ENCODE measurements around the gene KCNG1.

GRCh38 chr20:50981714-50982048, 41.2 kb downstream of the KCNG1 start:
- TF ChIP-seq TCF7L2 (IDR thresholded peaks at IDR 0.05; ENCODE audit: borderline replicate concordance, low read depth, low read length) (no peak), ZNF76 (tag by site-specific recombination; IDR thresholded peaks at IDR 0.05; ENCODE audit: borderline replicate concordance, low read depth) (no peak), ZNF121 (tag by site-specific recombination; IDR thresholded peaks at IDR 0.05) (no peak), MYNN (tag by site-specific recombination; IDR thresholded peaks at IDR 0.05; ENCODE audit: borderline replicate concordance) (no peak), CTCF (tag by site-specific recombination; IDR thresholded peaks at IDR 0.05) (no peak), ZNF561 (tag by site-specific recombination; IDR thresholded peaks at IDR 0.05; ENCODE audit: borderline replicate concordance) (no peak), ZBTB1 (tag by site-specific recombination; IDR thresholded peaks at IDR 0.05) (no peak), ZNF777 (tag by site-specific recombination; IDR thresholded peaks at IDR 0.05; ENCODE audit: borderline replicate concordance) (no peak), ZNF223 (tag by site-specific recombination; IDR thresholded peaks at IDR 0.05) (no peak), MEIS1 (CRISPR knock-in tag; IDR thresholded peaks at IDR 0.05; ENCODE audit: borderline replicate concordance) (no peak), GLIS2 (tag by site-specific recombination; IDR thresholded peaks at IDR 0.05) (no peak), ZNF510 (tag by site-specific recombination; IDR thresholded peaks at IDR 0.05; ENCODE audit: insufficient replicate concordance) (no peak)
